Measurements from ENCODE around the gene SLC26A1.

The SLC26A1 gene

DNA sequence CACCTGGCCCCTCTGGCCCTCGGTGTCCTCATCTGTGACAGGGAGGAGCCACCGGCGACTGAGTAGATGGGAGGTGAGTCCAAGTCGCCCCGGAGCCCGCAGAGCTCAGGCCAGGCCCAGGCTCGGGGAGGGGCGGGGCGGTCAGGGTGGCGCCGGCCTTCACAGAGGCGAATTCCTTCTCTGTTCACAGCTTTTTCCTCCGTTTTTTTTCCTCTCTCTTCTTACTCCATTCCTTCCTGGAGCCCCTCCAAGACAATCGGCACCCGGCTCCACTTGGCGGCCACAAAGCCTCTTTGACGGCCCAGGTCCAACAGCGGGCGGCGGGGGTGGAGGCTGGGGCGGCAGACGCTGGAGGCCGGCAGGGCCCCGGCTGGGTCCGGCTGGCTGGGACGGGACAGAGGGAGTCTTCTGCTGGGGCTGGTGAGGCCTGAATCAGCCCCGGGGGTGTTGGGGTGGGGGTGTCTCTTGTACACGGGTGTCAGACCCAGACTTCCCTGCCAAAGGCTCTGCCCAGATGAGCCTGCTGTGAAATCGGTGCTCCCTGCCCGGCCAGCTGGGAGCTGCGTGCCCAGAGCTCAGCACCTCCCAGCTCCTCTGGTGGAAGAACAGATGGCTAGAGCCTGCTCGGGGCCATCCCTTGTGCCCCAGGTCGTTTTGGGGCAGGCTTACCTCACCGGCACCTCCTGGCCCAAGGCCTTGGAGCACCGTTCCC is 40.8 kb upstream of the SLC26A1 start:
- Histone ChIP-seq H3K4me3 (replicated peaks; ENCODE audit: low read depth, low read length) (no peak overlapping the region), H3K27me3 (replicated peaks; ENCODE audit: control insufficient read depth, insufficient read depth, low read length) (no peaks in the 10 kb centered on the region; the same call in 1 of the 2 replicates), H3K36me3 (ENCODE audit: control insufficient read depth, insufficient read depth, low read length) (no peaks in the 10 kb centered on the region)
- no peak for DNase-seq (ENCODE audit: extremely low read depth, insufficient read length)
- TF ChIP-seq, protein P1, sequence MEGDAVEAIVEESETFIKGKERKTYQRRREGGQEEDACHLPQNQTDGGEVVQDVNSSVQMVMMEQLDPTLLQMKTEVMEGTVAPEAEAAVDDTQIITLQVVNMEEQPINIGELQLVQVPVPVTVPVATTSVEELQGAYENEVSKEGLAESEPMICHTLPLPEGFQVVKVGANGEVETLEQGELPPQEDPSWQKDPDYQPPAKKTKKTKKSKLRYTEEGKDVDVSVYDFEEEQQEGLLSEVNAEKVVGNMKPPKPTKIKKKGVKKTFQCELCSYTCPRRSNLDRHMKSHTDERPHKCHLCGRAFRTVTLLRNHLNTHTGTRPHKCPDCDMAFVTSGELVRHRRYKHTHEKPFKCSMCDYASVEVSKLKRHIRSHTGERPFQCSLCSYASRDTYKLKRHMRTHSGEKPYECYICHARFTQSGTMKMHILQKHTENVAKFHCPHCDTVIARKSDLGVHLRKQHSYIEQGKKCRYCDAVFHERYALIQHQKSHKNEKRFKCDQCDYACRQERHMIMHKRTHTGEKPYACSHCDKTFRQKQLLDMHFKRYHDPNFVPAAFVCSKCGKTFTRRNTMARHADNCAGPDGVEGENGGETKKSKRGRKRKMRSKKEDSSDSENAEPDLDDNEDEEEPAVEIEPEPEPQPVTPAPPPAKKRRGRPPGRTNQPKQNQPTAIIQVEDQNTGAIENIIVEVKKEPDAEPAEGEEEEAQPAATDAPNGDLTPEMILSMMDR (IDR thresholded peaks at IDR 0.05; ENCODE audit: insufficient read depth, low read length, poor library complexity, severe bottlenecking): no peak

GRCh38 chr4:1032861-1033260 is 39.7 kb upstream of the SLC26A1 start:
- H3K4me3 ChIP-seq (replicated peaks; ENCODE audit: low read depth, low read length): no peak overlapping the region
- TF ChIP-seq, protein P1 (IDR thresholded peaks at IDR 0.05; ENCODE audit: insufficient read depth, low read length, poor library complexity, severe bottlenecking): no peak
- no peak for DNase-seq (ENCODE audit: extremely low read depth, insufficient read length)
- no peaks in the 10 kb centered on the region; the same call in 1 of the 2 replicates for H3K27me3 ChIP-seq (replicated peaks; ENCODE audit: control insufficient read depth, insufficient read depth, low read length)
- no peaks in the 10 kb centered on the region for H3K36me3 ChIP-seq (ENCODE audit: control insufficient read depth, insufficient read depth, low read length)

GRCh38 chr4:1031956-1032795 is 39.0 kb upstream of the SLC26A1 start:
- no peaks in the 10 kb centered on the region; the same call in 1 of the 2 replicates for H3K27me3 ChIP-seq (replicated peaks; ENCODE audit: control insufficient read depth, insufficient read depth, low read length)
- TF ChIP-seq, protein P1 (IDR thresholded peaks at IDR 0.05; ENCODE audit: insufficient read depth, low read length, poor library complexity, severe bottlenecking): peak; percentile 20
- DNase-seq (ENCODE audit: extremely low read depth, insufficient read length): no peak
- no peaks in the 10 kb centered on the region for H3K36me3 ChIP-seq (ENCODE audit: control insufficient read depth, insufficient read depth, low read length)
- no peak overlapping the region for H3K4me3 ChIP-seq (replicated peaks; ENCODE audit: low read depth, low read length)

DNA sequence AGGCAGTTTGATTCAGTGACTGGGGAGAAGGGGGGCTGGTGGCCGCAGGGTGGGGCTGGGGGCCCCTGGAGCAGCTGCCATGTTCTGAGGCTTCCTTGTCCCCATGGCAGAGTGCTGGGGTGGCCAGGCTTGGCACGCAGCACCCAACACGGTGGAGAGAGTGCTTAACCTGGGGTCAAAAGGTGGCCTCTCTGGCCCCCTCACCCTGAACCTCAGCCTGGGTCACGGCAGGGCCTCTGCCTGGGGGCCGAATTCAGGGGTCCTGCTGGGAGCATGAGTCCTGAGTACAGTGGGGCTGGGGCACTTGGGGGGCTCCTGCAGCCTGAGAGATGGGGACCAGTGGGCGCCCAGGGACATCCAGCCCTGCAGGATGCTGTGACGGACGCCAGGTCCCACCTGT is 38.1 kb upstream of the SLC26A1 start:
- no peak for DNase-seq (ENCODE audit: extremely low read depth, insufficient read length)
- TF ChIP-seq, protein P1 (IDR thresholded peaks at IDR 0.05; ENCODE audit: insufficient read depth, low read length, poor library complexity, severe bottlenecking): no peak
- H3K27me3 ChIP-seq (replicated peaks; ENCODE audit: control insufficient read depth, insufficient read depth, low read length): no peaks in the 10 kb centered on the region; the same call in 1 of the 2 replicates
- no peak overlapping the region for H3K4me3 ChIP-seq (replicated peaks; ENCODE audit: low read depth, low read length)
- H3K36me3 ChIP-seq (ENCODE audit: control insufficient read depth, insufficient read depth, low read length): no peaks in the 10 kb centered on the region

DNA sequence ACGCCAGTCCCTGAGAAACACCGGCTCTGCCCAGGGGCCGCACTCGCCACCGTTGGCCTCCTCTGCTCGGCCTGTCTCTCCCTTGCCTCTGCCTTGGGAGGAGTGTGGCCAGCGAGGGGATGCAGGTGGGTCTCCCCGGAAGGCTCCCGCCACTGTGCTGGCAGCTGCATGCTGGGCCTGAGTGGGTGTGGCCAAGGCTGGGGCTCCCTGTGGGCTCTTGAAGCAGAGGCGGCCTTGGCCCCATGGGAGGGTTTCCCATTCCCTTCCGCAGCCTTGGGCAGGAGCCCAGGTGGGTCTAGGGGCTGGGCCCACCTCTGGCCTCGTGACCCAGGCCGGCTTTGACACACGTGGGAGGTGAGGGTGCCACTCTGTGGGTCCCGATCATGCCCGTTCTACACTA is 37.4 kb upstream of the SLC26A1 start:
- no peaks in the 10 kb centered on the region for H3K36me3 ChIP-seq (ENCODE audit: control insufficient read depth, insufficient read depth, low read length)
- no peak for DNase-seq (ENCODE audit: extremely low read depth, insufficient read length)
- TF ChIP-seq, protein P1 (IDR thresholded peaks at IDR 0.05; ENCODE audit: insufficient read depth, low read length, poor library complexity, severe bottlenecking): no peak
- H3K4me3 ChIP-seq (replicated peaks; ENCODE audit: low read depth, low read length): no peak overlapping the region
- H3K27me3 ChIP-seq (replicated peaks; ENCODE audit: control insufficient read depth, insufficient read depth, low read length): no peaks in the 10 kb centered on the region; the same call in 1 of the 2 replicates

Measured in GM06990 (cell line).